NCI-H1105 treated with DMSO at 0.1 percent for 48 hours (cell line): ENCODE results near the gene LCN10.
"Not testable (repeated sequence)": the region's sequence is repeated elsewhere in the genome, so short reads cannot be mapped to it uniquely, and the experiment has no call there.

Experiments used
- DNase-seq: peaks from one replicate; lab custom pipeline; 2025; lab: John Stamatoyannopoulos, UW

The LCN10 gene

GRCh38 chr9:136742591-136743391 lies at the start of gene LCN10:
Gene LCN10 (minus strand): TSS chr9:136742940. CDS start chr9:136742903, 37 bp downstream.
- DNase-seq: peak; percentile 4

GRCh38 chr9:136791516-136792276 lies 49.0 kb upstream of the LCN10 start:
- peak; percentile 30 for DNase-seq

DNA sequence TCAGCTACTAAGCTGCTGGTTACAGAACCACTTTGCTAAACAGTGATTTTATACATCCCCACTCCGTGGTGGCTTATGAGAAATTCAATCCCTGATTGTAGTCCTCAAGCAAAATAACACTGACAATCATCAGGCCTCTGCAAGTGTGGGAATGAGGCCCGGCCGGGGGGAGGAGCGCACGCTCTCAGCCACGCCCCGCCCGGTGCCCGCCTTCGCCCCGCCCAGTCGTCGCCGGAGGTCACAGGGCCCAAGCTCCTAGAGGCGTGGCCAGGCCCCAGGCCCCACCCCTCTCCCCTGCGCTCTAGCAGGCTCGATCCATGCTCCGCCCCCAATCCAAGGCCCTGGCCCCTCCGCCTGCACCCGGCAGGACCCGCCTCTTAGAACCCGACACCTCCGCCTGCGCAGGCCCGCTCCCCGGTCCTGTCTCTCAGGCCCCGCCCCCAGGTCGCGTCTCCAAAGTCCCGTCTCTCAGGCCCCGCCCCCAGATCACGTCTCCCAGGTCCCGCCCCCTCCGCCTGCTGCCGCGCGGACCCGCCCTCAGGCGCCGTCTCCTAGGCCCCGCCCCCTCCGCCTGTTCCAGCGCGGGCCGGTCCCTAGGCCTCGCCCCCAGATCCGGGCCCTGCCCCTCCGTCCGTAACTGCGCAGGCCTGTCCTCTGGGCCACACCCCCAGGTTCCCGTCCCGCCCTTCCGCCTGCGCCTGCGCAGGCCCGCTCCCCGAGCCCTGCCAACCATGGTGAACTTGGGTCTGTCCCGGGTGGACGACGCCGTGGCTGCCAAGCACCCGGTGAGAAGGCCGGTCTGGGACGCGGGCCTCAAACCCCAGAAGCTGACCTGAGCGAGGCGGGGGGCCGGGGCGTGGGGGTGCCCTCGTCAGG lies 48.1 kb upstream of the LCN10 start, which contains the start of gene TMEM141:
Gene TMEM141, plus strand, starts transcription at position 705 of the 876 bp plus-strand sequence. Its CDS starts 27 bp downstream, at position 732.
- peak; percentile 98 for DNase-seq

DNA sequence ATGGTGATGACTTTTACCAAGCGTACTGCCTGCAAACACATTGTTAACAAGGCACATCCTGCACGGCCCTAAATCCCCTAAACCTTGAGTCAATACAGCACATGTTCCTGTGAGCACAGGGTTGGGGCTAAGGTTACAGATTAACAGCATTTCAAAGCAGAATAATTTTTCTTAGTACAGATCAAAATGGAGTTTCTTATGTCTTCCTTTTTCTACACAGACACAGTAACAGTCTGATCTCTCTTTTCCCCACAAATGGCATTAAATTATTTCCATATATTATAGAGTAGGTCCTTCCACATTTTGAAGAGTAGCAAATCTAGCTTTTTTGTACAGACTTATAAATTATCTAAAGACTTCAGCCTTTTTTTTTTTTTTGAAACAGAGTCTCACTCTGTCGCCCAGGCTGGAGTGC lies 46.8 kb upstream of the LCN10 start:
- DNase-seq: no peak

GRCh38 chr9:136788644-136789522 lies 46.1 kb upstream of the LCN10 start:
- not testable (repeated sequence) for DNase-seq

DNA sequence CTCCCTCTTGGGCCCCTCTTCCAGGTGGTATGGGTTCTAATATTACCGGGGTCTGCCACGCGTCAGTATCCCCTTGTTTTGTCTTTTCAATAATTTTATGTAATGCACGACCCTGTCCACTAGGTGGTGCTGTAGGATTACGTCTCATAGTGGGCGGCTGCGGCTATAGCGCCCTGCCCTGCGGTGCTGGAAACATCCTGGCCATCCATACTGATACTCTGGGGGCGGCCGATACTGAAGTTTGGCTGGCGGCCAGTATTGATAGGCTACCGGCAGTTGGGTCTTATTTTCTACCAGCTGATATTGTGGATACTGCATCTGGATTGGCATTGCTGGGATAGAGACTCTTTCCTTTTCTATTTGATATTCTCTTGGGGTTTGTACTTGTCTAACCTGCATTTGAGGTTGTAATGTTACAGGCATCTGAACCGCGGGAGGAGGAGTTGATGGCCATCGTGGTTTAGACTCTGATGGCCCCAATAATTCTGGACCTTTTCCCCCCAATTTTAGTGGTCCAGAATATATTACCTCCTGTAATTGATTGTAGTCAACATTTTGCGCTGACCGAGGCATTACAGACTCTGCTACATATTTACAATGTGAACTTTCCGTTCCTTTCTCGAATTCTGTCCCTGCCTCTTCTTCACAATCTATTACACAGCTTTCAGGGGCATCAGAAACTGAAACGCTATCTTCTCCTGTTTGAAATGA lies 45.1 kb upstream of the LCN10 start:
- peak; percentile 69 for DNase-seq

DNA sequence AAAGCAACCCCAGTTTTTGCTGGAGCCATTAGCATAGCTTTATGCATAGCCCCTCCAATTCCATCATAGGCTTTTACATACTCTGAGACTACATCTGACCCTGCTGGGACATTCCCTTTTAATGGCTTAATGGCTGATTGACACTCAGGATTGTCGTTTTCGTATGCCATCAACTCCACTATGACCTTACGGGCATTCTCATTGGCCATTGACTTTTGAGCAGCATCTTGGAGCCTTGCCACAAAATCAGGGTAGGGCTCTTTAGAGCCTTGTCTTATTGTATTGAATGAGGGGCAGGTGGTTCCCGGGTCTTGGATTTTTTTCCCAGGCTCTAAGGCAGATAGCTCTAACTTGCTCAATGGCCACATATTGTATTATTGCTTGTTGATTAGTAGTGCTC lies 44.2 kb upstream of the LCN10 start:
- peak; percentile 47 for DNase-seq

DNA sequence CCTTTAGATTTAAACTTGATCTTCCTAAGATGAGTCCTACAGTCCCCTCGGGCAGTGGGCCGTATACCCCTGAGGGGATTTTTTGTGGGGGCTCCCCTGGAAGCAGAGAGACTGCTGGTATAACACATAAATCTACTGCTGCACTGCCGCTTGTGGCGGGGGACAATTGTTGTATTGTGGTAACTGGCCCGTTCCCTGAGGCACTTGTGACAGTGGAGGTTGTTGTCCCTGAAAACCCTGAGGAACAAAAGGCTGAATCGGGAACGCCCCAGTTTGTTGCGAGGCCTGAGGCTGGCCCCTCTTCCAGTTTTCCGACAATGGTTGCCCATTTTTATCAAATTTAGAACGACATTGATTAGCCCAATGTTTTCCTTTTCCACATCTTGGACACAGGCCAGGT lies 43.7 kb upstream of the LCN10 start:
- no peak for DNase-seq

DNA sequence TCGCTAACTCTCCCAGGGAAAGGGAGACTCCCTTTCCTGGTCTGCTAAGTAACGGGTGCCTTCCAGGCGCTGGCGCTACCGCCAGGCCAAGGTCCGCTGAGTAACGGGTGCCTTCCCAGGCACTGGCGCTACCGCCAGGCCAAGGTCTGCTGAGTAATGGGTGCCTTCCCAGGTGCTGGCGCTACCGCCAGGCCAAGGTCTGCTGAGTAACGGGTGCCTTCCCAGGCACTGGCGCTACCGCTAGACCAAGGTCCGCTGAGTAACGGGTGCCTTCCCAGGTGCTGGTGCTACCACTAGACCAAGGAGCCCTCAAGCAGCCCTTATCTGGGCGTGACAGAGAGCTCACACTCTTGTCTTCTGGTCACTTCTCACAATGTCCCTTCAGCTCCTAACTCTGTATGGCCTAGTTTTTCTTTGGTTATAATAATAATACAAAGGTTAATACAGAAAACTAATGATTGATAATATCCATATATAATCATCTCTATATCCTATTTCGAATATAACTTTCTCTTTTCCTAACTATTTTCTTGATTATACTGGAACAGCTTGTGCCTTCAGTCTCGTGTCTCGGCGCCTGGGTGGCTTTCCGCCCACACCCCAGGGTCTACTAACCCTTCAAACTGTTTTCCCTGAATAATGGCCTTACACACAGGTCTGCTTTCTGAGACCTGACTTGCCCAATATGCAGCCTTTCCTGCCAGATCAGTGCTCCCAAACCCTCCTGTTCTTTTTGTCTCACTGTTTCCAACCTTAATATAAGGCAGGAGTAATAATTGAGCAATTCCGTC lies 43.0 kb upstream of the LCN10 start:
- not testable (repeated sequence) for DNase-seq

DNA sequence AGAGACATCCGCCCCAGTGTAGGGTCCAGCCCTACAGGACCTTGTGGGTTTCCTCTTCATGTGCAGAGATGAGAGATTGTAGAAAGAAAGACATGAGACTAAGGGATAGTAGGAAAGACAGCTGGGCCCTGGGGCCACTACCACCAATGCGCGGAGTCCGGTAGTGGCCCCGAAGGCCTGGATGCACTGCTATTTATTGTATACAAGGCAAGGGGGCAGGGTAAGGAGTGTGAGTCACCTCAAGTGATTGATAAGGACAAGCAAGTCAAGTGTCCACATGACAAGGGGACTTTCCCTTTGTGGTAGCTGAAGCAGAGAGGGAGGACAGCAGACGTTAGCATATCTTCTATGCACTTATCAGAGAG lies 42.2 kb upstream of the LCN10 start:
- no peak for DNase-seq

GRCh38 chr9:136784249-136784996 lies 41.7 kb upstream of the LCN10 start:
- DNase-seq: peak; percentile 13

GRCh38 chr9:136782452-136782851 lies 39.7 kb upstream of the LCN10 start:
- DNase-seq: no peak

GRCh38 chr9:136779808-136780207 lies 37.1 kb upstream of the LCN10 start:
- no peak for DNase-seq

DNA sequence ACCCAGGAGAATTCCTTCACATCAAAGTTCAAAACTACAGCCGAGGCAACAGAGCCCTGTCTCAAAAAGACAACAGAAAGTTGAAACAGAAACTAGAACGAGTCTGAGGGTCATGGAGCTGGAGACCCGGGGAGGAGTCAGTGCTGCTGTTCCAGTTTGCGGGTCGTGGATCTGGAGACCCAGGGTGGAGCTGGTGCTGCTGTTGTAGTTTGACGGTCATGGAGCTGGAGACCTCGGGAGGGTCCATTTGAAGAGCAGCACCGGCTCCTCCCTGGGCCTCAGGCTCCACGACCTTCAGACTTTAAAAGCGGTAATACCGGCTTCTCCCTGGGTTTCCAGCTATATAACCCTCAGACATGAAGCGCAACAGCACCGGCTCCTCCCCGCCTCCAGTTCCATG lies 34.6 kb upstream of the LCN10 start:
- no peak for DNase-seq

GRCh38 chr9:136776947-136777346 lies 34.2 kb upstream of the LCN10 start:
- DNase-seq: no peak

DNA sequence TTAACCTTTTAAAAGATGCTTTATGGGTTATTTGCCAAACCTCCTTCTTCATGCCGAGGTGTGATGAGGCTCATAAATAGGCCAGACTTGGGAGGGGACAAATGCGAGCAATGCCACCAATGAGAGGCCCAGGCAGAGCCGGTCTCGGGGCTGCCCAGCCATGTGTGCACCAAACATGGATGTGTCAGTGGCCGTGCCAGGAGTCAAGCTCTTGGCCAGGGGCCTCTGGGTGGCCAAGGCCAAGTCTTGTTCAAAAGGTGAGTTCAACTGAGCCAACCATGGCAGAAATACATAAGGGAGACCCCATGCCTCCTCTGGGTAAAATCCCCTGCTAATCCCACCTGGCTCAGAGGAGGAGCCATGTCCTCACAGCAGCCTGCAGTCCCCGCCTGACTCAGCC lies 32.5 kb upstream of the LCN10 start:
- DNase-seq: no peak

DNA sequence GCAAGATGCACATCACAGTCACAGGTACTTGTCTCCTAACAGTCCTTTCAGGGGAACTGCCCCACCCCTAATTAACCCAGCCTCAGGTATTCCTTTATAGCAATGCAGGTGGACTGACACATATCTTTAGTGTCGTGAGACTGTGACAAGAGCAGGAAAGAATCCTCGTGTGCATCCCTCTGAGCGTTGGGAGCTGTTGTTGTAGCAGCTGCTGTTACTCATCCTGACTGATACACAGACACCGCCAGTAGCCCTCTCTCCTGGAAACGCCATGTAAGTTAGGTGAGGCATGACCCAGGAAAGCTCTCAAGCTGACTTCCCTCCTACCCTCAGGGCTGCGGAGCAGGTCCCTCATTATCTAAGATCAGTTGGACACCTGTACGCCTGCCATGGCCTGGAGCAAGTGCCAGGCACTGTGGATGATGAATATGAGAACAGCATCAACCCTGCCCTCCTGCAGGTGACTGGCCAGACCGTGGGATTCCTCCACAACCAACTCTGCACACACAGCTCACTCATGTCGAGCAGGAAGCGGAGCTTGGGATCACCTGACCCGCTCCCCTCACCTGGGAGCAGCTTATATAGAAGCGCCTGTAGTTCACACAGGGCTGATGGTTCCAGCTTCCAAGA lies 31.8 kb upstream of the LCN10 start:
- no peak for DNase-seq

GRCh38 chr9:136773386-136774044 lies 30.8 kb upstream of the LCN10 start:
- no peak for DNase-seq
